Neural progenitor cell (in vitro differentiated cells): ENCODE measurements around the gene LRRTM3. TPM values are rescaled to one million over a fixed set of nuclear protein-coding genes. Genes with fewer than 3 reads are reported as not detected.

ENCODE experiments used
- DNase-seq: peaks from one replicate; pipeline ENCODE4 v3.0.0-alpha.2; 2016; ENCODE audit warnings: low spot score
- H2AFZ ChIP-seq: fragments of 200-600 bp; sonication (generic); replicated peaks from 2 replicates; pipeline ENCODE4 v1.6.1; 2016; ENCODE audit warnings: antibody characterized with exemption
- H3F3A ChIP-seq: fragments of 200-600 bp; sonication (generic); 2 replicates; pipeline ENCODE4 v1.6.1; 2016; ENCODE audit warnings: antibody characterized with exemption, low read depth
- H3K27ac ChIP-seq: fragments of 200-600 bp; sonication (generic); 2 replicates; pipeline ENCODE4 v1.5.1; 2016; ENCODE audit warnings: mild to moderate bottlenecking
- H3K27me3 ChIP-seq: fragments of 200-600 bp; sonication (generic); 2 replicates; pipeline ENCODE4 v1.6.1; 2016; ENCODE audit warnings: mild to moderate bottlenecking, moderate library complexity
- H3K36me3 ChIP-seq: fragments of 200-600 bp; sonication (generic); 2 replicates; pipeline ENCODE4 v1.5.1; 2016
- H3K4me1 ChIP-seq: fragments of 200-600 bp; sonication (generic); 2 replicates; pipeline ENCODE4 v1.6.1; 2016; ENCODE audit warnings: mixed run types
- H3K4me2 ChIP-seq: fragments of 200-600 bp; sonication (generic); 2 replicates; pipeline ENCODE4 v1.6.1; 2016
- H3K4me3 ChIP-seq: fragments of 200-600 bp; sonication (generic); 2 replicates; pipeline ENCODE4 v1.5.1; 2016
- H3K79me2 ChIP-seq: fragments of 200-600 bp; sonication (generic); 2 replicates; pipeline ENCODE4 v1.6.1; 2016; ENCODE audit warnings: low read depth
- H3K9ac ChIP-seq: fragments of 200-600 bp; sonication (generic); 2 replicates; pipeline ENCODE4 v1.6.1; 2016
- H3K9me3 ChIP-seq: fragments of 200-600 bp; sonication (generic); 2 replicates; pipeline ENCODE4 v1.5.1; 2016; ENCODE audit warnings: low read depth
- H4K20me1 ChIP-seq: fragments of 200-600 bp; sonication (generic); 2 replicates; pipeline ENCODE4 v1.6.1; 2016; ENCODE audit warnings: low read depth
- H3K27ac Mint-ChIP-seq: 3 replicates; pipeline ENCODE4 v1.8.0; 2021; ENCODE audit warnings: mixed read lengths
- H3K27me3 Mint-ChIP-seq: 2 replicates; pipeline ENCODE4 v1.8.0; 2022; ENCODE audit warnings: low read depth, mild to moderate bottlenecking, inconsistent platforms, moderate library complexity, mixed read lengths; ENCODE audit not compliant: insufficient read depth
- H3K36me3 Mint-ChIP-seq: 3 replicates; pipeline ENCODE4 v1.8.0; 2021; ENCODE audit warnings: mixed read lengths
- H3K4me1 Mint-ChIP-seq: 3 replicates; pipeline ENCODE4 v1.8.0; 2021; ENCODE audit warnings: mixed read lengths
- H3K4me3 Mint-ChIP-seq: 3 replicates; pipeline ENCODE4 v1.8.0; 2021; ENCODE audit warnings: mild to moderate bottlenecking, moderate library complexity, mixed read lengths
- H3K9me3 Mint-ChIP-seq: 3 replicates; pipeline ENCODE4 v1.8.0; 2020; ENCODE audit warnings: mixed read lengths
- EZH2 ChIP-seq: fragments of 200-600 bp; sonication (generic); IDR thresholded peaks from 2 replicates; pipeline ENCODE4 v1.6.1; 2017; ENCODE audit warnings: antibody characterized with exemption, mild to moderate bottlenecking, moderate library complexity
- EZH2phosphoT487 ChIP-seq: fragments of 200-600 bp; sonication (generic); IDR thresholded peaks from 2 replicates; pipeline ENCODE4 v1.6.1; 2017; ENCODE audit warnings: antibody characterized with exemption
- total RNA-seq: library from RNA; depleted of rRNA; stranded (reverse); fragments of >200 nt; gene quantifications from 2 replicates; pipeline ENCODE4 v1.2.3, GENCODE V29; 2015; ENCODE audit warnings: low replicate concordance
- TF ChIP-seq, protein P1 (sequence below): fragments of 200-600 bp; sonication (generic); IDR thresholded peaks from 2 replicates; pipeline ENCODE4 v1.5.1; 2017; ENCODE audit warnings: antibody characterized with exemption, mild to moderate bottlenecking

The LRRTM3 gene
- total RNA-seq, 1 donor from 2014 or later = not detected

DNA sequence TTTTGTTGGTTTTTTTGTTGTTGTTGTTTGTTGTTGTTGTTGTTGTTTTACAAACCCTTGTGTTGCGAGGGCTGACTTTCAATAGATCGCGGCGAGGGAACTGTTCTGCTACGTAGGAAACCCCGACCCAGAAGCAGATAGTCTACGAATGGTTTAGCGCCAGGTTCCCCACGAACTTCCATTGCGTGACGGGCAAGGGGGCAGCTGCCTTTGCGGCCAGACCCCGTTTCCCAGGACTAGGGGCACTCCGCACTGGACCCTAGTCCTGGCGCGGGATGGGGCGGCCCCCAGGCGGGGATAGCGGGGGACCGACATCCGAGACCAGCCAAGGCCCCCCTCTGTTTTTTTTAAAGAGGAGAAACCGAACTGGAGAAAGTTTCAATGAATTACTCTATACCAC, 119.6 kb downstream of the LRRTM3 start:
- Histone ChIP-seq H3K36me3 (no peaks in the 10 kb centered on the region), H3K4me3 (no peak overlapping the region), H3K27me3 (no peaks in the 10 kb centered on the region), H3F3A (no peaks in the 10 kb centered on the region), H3K4me2 (no peak overlapping the region), H2AFZ (no peak overlapping the region), H3K9ac (no peak overlapping the region), H4K20me1 (no peaks in the 10 kb centered on the region), H3K79me2 (no peaks in the 10 kb centered on the region), H3K9me3 (no peaks in the 10 kb centered on the region), H3K27ac (no peak overlapping the region), H3K4me1 (no peaks in the 10 kb centered on the region)
- H3K9me3 Mint-ChIP-seq = no peaks in the 10 kb centered on the region
- no peaks in the 10 kb centered on the region for H3K36me3 Mint-ChIP-seq
- TF ChIP-seq EZH2 (no peak), EZH2phosphoT487 (no peak)
- TF ChIP-seq, protein P1, sequence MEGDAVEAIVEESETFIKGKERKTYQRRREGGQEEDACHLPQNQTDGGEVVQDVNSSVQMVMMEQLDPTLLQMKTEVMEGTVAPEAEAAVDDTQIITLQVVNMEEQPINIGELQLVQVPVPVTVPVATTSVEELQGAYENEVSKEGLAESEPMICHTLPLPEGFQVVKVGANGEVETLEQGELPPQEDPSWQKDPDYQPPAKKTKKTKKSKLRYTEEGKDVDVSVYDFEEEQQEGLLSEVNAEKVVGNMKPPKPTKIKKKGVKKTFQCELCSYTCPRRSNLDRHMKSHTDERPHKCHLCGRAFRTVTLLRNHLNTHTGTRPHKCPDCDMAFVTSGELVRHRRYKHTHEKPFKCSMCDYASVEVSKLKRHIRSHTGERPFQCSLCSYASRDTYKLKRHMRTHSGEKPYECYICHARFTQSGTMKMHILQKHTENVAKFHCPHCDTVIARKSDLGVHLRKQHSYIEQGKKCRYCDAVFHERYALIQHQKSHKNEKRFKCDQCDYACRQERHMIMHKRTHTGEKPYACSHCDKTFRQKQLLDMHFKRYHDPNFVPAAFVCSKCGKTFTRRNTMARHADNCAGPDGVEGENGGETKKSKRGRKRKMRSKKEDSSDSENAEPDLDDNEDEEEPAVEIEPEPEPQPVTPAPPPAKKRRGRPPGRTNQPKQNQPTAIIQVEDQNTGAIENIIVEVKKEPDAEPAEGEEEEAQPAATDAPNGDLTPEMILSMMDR = no peak
- H3K27me3 Mint-ChIP-seq = no peaks in the 10 kb centered on the region
- no peak for DNase-seq
- H3K4me3 Mint-ChIP-seq = no peak overlapping the region
- H3K27ac Mint-ChIP-seq = no peak overlapping the region
- H3K4me1 Mint-ChIP-seq = peaks cover under 1% of the 10 kb centered on the region

- Mint-ChIP-seq H3K27me3 (no peaks in the 10 kb centered on the region), H3K36me3 (no peaks in the 10 kb centered on the region), H3K27ac (no peak overlapping the region), H3K4me1 (peaks cover 4% of the 10 kb centered on the region), H3K9me3 (no peaks in the 10 kb centered on the region), H3K4me3 (no peak overlapping the region)
- no peaks in the 10 kb centered on the region for H3K4me1 ChIP-seq
- no peaks in the 10 kb centered on the region for H3K9me3 ChIP-seq
- no peak overlapping the region for H3K4me3 ChIP-seq
- no peak overlapping the region for H3K27ac ChIP-seq
- H3F3A ChIP-seq = no peaks in the 10 kb centered on the region
- H3K36me3 ChIP-seq = no peaks in the 10 kb centered on the region
- TF ChIP-seq EZH2phosphoT487 = no peak
- TF ChIP-seq EZH2 = no peak
- TF ChIP-seq, protein P1 = no peak
- H3K4me2 ChIP-seq = no peak overlapping the region
- no peak for DNase-seq
- no peaks in the 10 kb centered on the region for H3K27me3 ChIP-seq
- H3K79me2 ChIP-seq = no peaks in the 10 kb centered on the region
- no peaks in the 10 kb centered on the region for H4K20me1 ChIP-seq
- no peak overlapping the region for H2AFZ ChIP-seq
- H3K9ac ChIP-seq = no peak overlapping the region
Measured at GRCh38 chr10:67046507-67046906, 120.7 kb downstream of the LRRTM3 start.

- H3K27ac ChIP-seq = no peak overlapping the region
- no peaks in the 10 kb centered on the region for H3K9me3 ChIP-seq
- no peaks in the 10 kb centered on the region for H3K36me3 ChIP-seq
- Mint-ChIP-seq H3K4me1 (peaks cover 4% of the 10 kb centered on the region), H3K27ac (no peak overlapping the region), H3K27me3 (no peaks in the 10 kb centered on the region), H3K4me3 (no peak overlapping the region), H3K36me3 (no peaks in the 10 kb centered on the region), H3K9me3 (no peaks in the 10 kb centered on the region)
- no peak overlapping the region for H3K4me3 ChIP-seq
- H4K20me1 ChIP-seq = no peaks in the 10 kb centered on the region
- no peak for DNase-seq
- H3K27me3 ChIP-seq = no peaks in the 10 kb centered on the region
- no peak overlapping the region for H3K9ac ChIP-seq
- no peaks in the 10 kb centered on the region for H3F3A ChIP-seq
- no peaks in the 10 kb centered on the region for H3K79me2 ChIP-seq
- no peak for TF ChIP-seq EZH2phosphoT487
- TF ChIP-seq, protein P1 = no peak
- no peak for TF ChIP-seq EZH2
- no peaks in the 10 kb centered on the region for H3K4me1 ChIP-seq
- H2AFZ ChIP-seq = no peak overlapping the region
- no peak overlapping the region for H3K4me2 ChIP-seq
Measured at GRCh38 chr10:67049988-67050387, 124.2 kb downstream of the LRRTM3 start.

DNA sequence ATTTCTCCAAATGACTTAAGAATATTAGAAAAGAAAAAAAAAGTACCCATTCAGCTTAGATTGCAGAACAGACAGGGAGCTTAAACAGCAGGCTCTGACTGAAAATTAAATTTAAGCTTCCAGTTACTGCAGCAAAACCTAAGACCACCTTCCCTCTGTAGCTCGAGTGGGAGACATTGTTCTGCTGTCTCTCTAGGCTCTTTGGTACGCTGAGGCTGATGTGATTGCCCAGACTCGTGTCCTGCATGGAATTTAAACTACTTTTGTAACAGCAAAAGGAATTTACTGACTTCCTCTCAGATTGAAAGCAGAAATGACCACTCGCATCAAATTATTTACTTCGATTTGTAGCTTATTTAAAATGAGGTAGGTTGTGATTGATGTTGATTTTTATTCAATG, 124.6 kb downstream of the LRRTM3 start:
- H3K4me3 Mint-ChIP-seq = no peak overlapping the region

More for the DNA sequence above, 124.6 kb downstream of the LRRTM3 start:
- Mint-ChIP-seq H3K4me1 (peaks cover 4% of the 10 kb centered on the region), H3K27me3 (no peaks in the 10 kb centered on the region), H3K9me3 (no peaks in the 10 kb centered on the region), H3K27ac (no peak overlapping the region), H3K36me3 (no peaks in the 10 kb centered on the region)
- Histone ChIP-seq H3K4me3 (no peak overlapping the region), H3K9ac (no peak overlapping the region), H3K9me3 (no peaks in the 10 kb centered on the region), H3K27ac (no peak overlapping the region), H4K20me1 (no peaks in the 10 kb centered on the region), H3K4me2 (no peak overlapping the region), H3K4me1 (no peaks in the 10 kb centered on the region), H3K36me3 (no peaks in the 10 kb centered on the region), H2AFZ (no peak overlapping the region), H3K27me3 (no peaks in the 10 kb centered on the region), H3K79me2 (no peaks in the 10 kb centered on the region), H3F3A (no peaks in the 10 kb centered on the region)
- no peak for DNase-seq
- no peak for TF ChIP-seq EZH2
- no peak for TF ChIP-seq EZH2phosphoT487
- TF ChIP-seq, protein P1 = no peak
